Measurements from ENCODE around the gene RAB10. TPM values are rescaled to one million over a fixed set of nuclear protein-coding genes. Genes with fewer than 3 reads are reported as not detected.
A peak's percentile ranks its signal among the peaks of the same experiment; 100 is the strongest.
"Not testable (repeated sequence)": the region's sequence is repeated elsewhere in the genome, so short reads cannot be mapped to it uniquely, and the experiment has no call there.

RAB10 gene
- total RNA-seq, 2 experiments from 2014 or later: 88.0 to 89.7 TPM

DNA sequence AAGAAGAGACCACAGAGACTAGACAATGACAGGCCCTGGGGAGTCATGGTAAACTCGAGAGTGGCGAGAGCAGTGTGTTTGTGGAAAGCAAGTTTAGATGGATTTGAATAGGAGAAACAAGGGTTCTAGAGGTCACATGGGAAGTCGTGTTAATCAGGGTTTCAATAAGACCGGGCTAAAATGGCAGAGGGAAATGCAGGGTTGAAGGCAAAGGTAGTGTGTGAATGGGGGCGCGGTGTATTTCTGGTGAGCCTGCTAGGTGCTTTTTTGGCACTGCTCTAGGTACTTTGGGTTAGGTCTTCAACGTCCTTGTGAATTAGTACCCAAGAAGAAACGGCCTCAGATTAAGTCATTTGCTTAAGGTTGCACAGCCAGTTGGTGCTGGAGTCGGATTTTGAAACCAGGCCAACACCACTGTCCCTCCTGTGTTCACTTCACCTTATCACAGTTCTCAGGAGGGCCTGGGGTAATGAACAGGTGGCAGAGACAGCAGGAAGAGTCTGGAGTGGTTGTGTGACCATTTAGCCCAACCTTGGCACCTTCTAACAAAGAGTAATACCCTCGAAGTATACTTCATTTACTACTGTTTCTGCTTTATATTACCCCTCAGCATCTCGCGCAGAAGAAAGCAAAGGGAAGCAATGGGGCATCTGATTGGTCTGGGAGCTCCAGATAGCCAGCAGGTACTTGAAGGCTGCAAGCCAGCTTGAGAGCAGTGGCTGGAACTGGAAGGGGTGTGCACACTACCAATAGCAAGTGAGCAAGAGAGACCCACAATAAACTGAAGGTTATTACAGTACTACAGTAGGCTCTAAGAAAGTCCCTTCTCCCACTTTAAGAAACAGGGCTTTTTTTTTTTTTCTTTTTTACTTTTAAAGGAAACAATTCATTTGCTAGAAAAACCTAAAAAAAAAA, 105.6 kb downstream of the RAB10 start:
- ATAC-seq (ENCODE audit: low read depth) (no peak), DNase-seq (no peak)
- Mint-ChIP-seq H3K36me3 (peaks cover 6% of the 10 kb centered on the region), H3K4me3 (no peak overlapping the region), H3K27ac (no peak overlapping the region), H3K27me3 (no peaks in the 10 kb centered on the region), H3K4me1 (peaks cover 2% of the 10 kb centered on the region), H3K9me3 (no peaks in the 10 kb centered on the region)
- POLR2A ChIA-PET: no interaction called here

GRCh38 chr2:26141145-26141769, 107.4 kb downstream of the RAB10 start:
- DNase-seq (no peak), ATAC-seq (ENCODE audit: low read depth) (no peak)
- Mint-ChIP-seq H3K4me1 (no peaks in the 10 kb centered on the region), H3K9me3 (no peaks in the 10 kb centered on the region), H3K36me3 (peaks cover 4% of the 10 kb centered on the region), H3K27me3 (no peaks in the 10 kb centered on the region), H3K27ac (no peak overlapping the region), H3K4me3 (no peak overlapping the region)
- POLR2A ChIA-PET: no interaction called here

GRCh38 chr2:26144031-26144430, 110.1 kb downstream of the RAB10 start:
- Mint-ChIP-seq H3K4me1 (no peaks in the 10 kb centered on the region), H3K36me3 (no peaks in the 10 kb centered on the region), H3K27ac (no peak overlapping the region), H3K4me3 (no peak overlapping the region), H3K9me3 (no peaks in the 10 kb centered on the region), H3K27me3 (no peaks in the 10 kb centered on the region)
- POLR2A ChIA-PET: no interaction called here
- no peak for ATAC-seq (ENCODE audit: low read depth)
- no peak for DNase-seq

- peak; percentile 52 for ATAC-seq (ENCODE audit: low read depth)
- POLR2A ChIA-PET: no interaction called here
Measured at GRCh38 chr2:26144953-26145680, 111.2 kb downstream of the RAB10 start.

GRCh38 chr2:26148501-26148900, 114.6 kb downstream of the RAB10 start:
- Mint-ChIP-seq H3K27me3 (peaks cover 18% of the 10 kb centered on the region), H3K27ac (no peak overlapping the region), H3K9me3 (no peaks in the 10 kb centered on the region), H3K4me1 (no peaks in the 10 kb centered on the region), H3K4me3 (no peak overlapping the region), H3K36me3 (no peaks in the 10 kb centered on the region)
- DNase-seq (no peak), ATAC-seq (ENCODE audit: low read depth) (no peak)
- POLR2A ChIA-PET: no interaction called here

More at GRCh38 chr2:26144953-26145680, 111.2 kb downstream of the RAB10 start:
- peaks cover 2% of the 10 kb centered on the region for H3K27me3 Mint-ChIP-seq
- H3K36me3 Mint-ChIP-seq: no peaks in the 10 kb centered on the region
- peak; percentile 65 for DNase-seq
- H3K9me3 Mint-ChIP-seq: no peaks in the 10 kb centered on the region
- H3K27ac Mint-ChIP-seq: no peak overlapping the region
- H3K4me3 Mint-ChIP-seq: no peak overlapping the region
- H3K4me1 Mint-ChIP-seq: no peaks in the 10 kb centered on the region

DNA sequence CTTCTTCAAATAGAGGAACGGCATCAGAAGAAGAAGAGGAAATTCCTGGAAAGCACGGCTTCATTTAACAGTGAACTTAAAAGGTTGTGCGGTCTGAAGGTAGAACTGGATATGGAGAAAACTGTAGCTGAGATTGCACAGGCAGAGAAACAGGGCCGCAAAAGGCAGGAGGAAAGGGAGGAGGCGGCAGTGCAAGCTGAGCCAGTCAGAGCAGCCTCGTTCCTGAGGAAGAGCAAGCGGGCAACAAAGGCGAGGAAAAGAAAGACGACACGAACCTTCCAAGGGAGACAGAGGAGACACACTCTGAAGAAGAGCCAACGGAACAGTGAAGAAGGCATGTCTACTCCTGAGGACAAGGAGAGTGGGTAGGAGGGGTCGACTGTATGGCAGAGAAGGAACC, 116.4 kb downstream of the RAB10 start:
- Mint-ChIP-seq H3K9me3 (no peaks in the 10 kb centered on the region), H3K27me3 (peaks cover 31% of the 10 kb centered on the region), H3K4me3 (no peak overlapping the region), H3K27ac (no peak overlapping the region), H3K36me3 (no peaks in the 10 kb centered on the region), H3K4me1 (no peaks in the 10 kb centered on the region)
- ATAC-seq (ENCODE audit: low read depth): no peak
- POLR2A ChIA-PET: no interaction called here
- no peak for DNase-seq

- no peaks in the 10 kb centered on the region for H3K9me3 Mint-ChIP-seq
- H3K27me3 Mint-ChIP-seq: peaks cover 24% of the 10 kb centered on the region
- H3K36me3 Mint-ChIP-seq: no peaks in the 10 kb centered on the region
- ATAC-seq (ENCODE audit: low read depth) (no peak), DNase-seq (no peak)
- no peak overlapping the region for H3K27ac Mint-ChIP-seq
- POLR2A ChIA-PET: no interaction called here
- no peaks in the 10 kb centered on the region for H3K4me1 Mint-ChIP-seq
- no peak overlapping the region for H3K4me3 Mint-ChIP-seq
Measured at GRCh38 chr2:26157580-26157979, 123.7 kb downstream of the RAB10 start.

DNA sequence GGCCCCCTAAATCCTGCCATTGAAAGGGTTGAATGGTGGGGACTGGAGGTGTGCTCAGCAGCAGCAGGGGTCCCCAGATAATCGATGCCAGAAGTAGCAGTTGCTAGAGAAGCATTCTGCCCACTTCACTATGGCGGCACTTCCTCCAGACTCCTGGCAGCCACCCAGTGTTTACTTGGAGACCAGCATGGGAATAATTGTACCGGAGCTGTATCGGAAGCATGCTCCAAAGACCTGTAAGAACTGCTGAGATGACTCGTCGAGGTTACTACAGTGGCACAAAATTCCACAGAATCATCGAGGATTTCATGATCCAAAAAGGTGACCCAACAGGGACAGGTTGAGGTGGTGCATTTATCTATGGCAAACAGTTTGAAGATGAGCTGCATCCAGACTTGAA, 128.0 kb downstream of the RAB10 start:
- ATAC-seq (ENCODE audit: low read depth) (no peak), DNase-seq (no peak)
- Mint-ChIP-seq H3K36me3 (no peaks in the 10 kb centered on the region), H3K4me3 (no peak overlapping the region), H3K4me1 (no peaks in the 10 kb centered on the region), H3K27ac (no peak overlapping the region), H3K27me3 (peaks cover 2% of the 10 kb centered on the region), H3K9me3 (no peaks in the 10 kb centered on the region)
- POLR2A ChIA-PET: no interaction called here

DNA sequence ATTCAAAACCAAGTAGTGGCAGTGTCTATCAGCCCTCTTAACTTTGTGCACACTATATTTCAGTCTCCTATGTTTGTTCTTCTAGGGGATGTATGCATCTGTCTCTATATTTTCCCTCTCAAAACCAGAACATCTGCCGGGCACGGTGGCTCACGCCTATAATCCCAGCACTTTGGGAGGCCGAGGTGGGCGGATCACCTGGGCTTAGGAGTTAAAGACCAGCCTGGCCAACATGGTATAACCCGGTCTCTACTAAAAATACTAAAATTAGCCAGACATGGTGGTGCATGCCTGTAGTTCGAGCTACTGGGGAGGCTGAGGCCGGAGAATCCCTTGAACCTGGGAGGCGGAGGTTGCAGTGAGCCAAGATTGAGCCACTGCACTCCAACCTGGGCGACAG, 129.1 kb downstream of the RAB10 start:
- Mint-ChIP-seq H3K4me3 (no peak overlapping the region), H3K27me3 (peaks cover 5% of the 10 kb centered on the region), H3K36me3 (no peaks in the 10 kb centered on the region), H3K9me3 (no peaks in the 10 kb centered on the region), H3K27ac (no peak overlapping the region), H3K4me1 (no peaks in the 10 kb centered on the region)
- ATAC-seq (ENCODE audit: low read depth) (no peak), DNase-seq (no peak)
- POLR2A ChIA-PET: no interaction called here

DNA sequence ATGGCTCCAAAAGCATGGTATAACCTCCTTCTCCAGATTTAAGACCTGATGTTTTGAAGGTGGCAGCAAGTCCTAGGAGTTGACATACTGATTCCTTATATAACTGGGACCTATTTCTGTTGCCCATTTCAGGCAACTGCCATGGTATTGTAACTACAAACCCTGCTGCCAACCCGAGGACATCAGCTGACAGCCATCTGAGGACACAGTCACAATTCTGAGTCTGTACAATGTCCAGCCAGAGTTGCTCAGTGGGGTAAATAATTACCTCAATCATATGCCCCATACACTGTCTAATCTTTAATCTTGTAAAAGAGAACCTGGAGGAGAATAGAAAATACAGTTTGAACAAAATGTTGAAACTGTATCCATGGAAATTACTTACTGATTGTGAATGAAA, 130.3 kb downstream of the RAB10 start:
- DNase-seq: no peak
- ATAC-seq (ENCODE audit: low read depth): no peak
- Mint-ChIP-seq H3K4me3 (no peak overlapping the region), H3K36me3 (no peaks in the 10 kb centered on the region), H3K27ac (no peak overlapping the region), H3K27me3 (peaks cover 8% of the 10 kb centered on the region), H3K9me3 (no peaks in the 10 kb centered on the region), H3K4me1 (no peaks in the 10 kb centered on the region)
- POLR2A ChIA-PET: no interaction called here

GRCh38 chr2:26164641-26165211, 130.8 kb downstream of the RAB10 start:
- Mint-ChIP-seq H3K4me1 (no peaks in the 10 kb centered on the region), H3K27ac (no peak overlapping the region), H3K36me3 (no peaks in the 10 kb centered on the region), H3K4me3 (no peak overlapping the region), H3K9me3 (no peaks in the 10 kb centered on the region), H3K27me3 (peaks cover 12% of the 10 kb centered on the region)
- ATAC-seq (ENCODE audit: low read depth) (no peak), DNase-seq (no peak)
- POLR2A ChIA-PET: no interaction called here

- Mint-ChIP-seq H3K36me3 (no peaks in the 10 kb centered on the region), H3K9me3 (no peaks in the 10 kb centered on the region), H3K4me3 (no peak overlapping the region), H3K4me1 (no peaks in the 10 kb centered on the region), H3K27me3 (peaks cover 15% of the 10 kb centered on the region), H3K27ac (no peak overlapping the region)
- DNase-seq: no peak
- POLR2A ChIA-PET: no interaction called here
- ATAC-seq (ENCODE audit: low read depth): no peak
Measured at GRCh38 chr2:26165403-26165802, 131.5 kb downstream of the RAB10 start.

DNA sequence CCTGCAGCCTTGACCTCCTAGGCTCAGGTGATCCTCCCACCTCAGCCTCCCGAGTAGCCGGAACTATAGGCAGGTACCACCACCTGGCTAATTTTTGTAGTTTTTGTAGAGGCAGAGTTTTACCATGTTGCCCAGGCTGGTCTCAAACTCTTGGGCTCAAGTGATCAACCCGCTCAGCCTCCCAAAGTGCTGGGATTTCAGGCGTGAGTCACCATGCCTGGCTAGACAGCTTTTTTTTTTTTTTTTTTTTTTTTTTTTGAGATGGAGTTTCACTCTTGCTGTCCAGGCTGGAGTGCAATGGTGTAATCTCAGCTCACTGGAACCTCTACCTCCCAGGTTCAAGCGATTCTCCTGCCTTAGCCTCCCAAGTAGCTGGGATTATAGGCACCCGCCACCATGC, 132.7 kb downstream of the RAB10 start:
- DNase-seq; H3K9me3 Mint-ChIP-seq; ATAC-seq (ENCODE audit: low read depth); H3K4me1 Mint-ChIP-seq; H3K36me3 Mint-ChIP-seq; H3K4me3 Mint-ChIP-seq; H3K27ac Mint-ChIP-seq: not testable (repeated sequence)
- POLR2A ChIA-PET: interaction anchor here (0.7 kb wide), 1 partner anchor 10 kb away, joined by 3 read pairs; no protein-coding TSS in a partner anchor
- peaks cover 21% of the 10 kb centered on the region for H3K27me3 Mint-ChIP-seq

All from activated naive CD8-positive, alpha-beta T cell treated with anti-CD3 and anti-CD28 coated beads, Interleukin-2, amount 10 ng/mL, durations not matched to agents 7 days and 5 days (primary cell).